Type B pancreatic cell (in vitro differentiated cells): ENCODE data around the gene DAB1. TPM values are rescaled to one million over a fixed set of nuclear protein-coding genes. Genes with fewer than 3 reads are reported as not detected.

ENCODE experiments used
- DNase-seq: peaks from one replicate; pipeline ENCODE4 v3.0.0; 2021; ENCODE audit warnings: mixed read lengths; ENCODE audit not compliant: unreplicated experiment; ENCODE audit errors: extremely low spot score
- H3K27ac Mint-ChIP-seq: 2 replicates; pipeline ENCODE4 v1.8.0; 2021; ENCODE audit warnings: mild to moderate bottlenecking, mixed read lengths
- H3K27me3 Mint-ChIP-seq: 2 replicates; pipeline ENCODE4 v1.8.0; 2021; ENCODE audit warnings: mixed read lengths
- H3K36me3 Mint-ChIP-seq: 2 replicates; pipeline ENCODE4 v1.8.0; 2021; ENCODE audit warnings: mixed read lengths
- H3K4me1 Mint-ChIP-seq: one replicate; pipeline ENCODE4 v1.8.0; 2021; ENCODE audit warnings: mixed read lengths; ENCODE audit not compliant: unreplicated experiment
- H3K4me3 Mint-ChIP-seq: 2 replicates; pipeline ENCODE4 v1.8.0; 2021; ENCODE audit warnings: mild to moderate bottlenecking, mixed read lengths
- H3K9me3 Mint-ChIP-seq: 2 replicates; pipeline ENCODE4 v1.8.0; 2021; ENCODE audit warnings: mixed read lengths
- CTCF ChIP-seq: fragments of 200-600 bp; sonication (generic); conservative IDR thresholded peaks from 2 replicates; pipeline ENCODE4 v1.5.0; 2021; ENCODE audit warnings: antibody characterized with exemption, mild to moderate bottlenecking
- total RNA-seq: library from RNA; stranded (reverse); gene quantifications from 2 replicates; pipeline ENCODE4 v1.2.1, GENCODE V29; 2021; ENCODE audit warnings: low replicate concordance

The DAB1 gene
- total RNA-seq, 1 donor from 2014 or later = 7.3 TPM

- Mint-ChIP-seq H3K27me3 (peaks cover 8% of the 10 kb centered on the region), H3K27ac (no peak overlapping the region), H3K4me3 (no peak overlapping the region), H3K4me1 (peaks cover 24% of the 10 kb centered on the region), H3K36me3 (no peaks in the 10 kb centered on the region), H3K9me3 (peaks cover 5% of the 10 kb centered on the region)
- TF ChIP-seq CTCF = no peak
- DNase-seq = no peak
Observed at GRCh38 chr1:57162607-57163261, 261.1 kb downstream of the DAB1 start.

GRCh38 chr1:57160594-57160993 is 263.3 kb downstream of the DAB1 start:
- peaks cover 24% of the 10 kb centered on the region for H3K4me1 Mint-ChIP-seq

GRCh38 chr1:57158604-57158998 is 265.3 kb downstream of the DAB1 start:
- H3K4me1 Mint-ChIP-seq = peaks cover 20% of the 10 kb centered on the region
- TF ChIP-seq CTCF = no peak
- H3K4me3 Mint-ChIP-seq = no peak overlapping the region
- no peak overlapping the region for H3K27ac Mint-ChIP-seq
- H3K36me3 Mint-ChIP-seq = no peaks in the 10 kb centered on the region
- DNase-seq = no peak
- peaks cover 4% of the 10 kb centered on the region for H3K9me3 Mint-ChIP-seq
- H3K27me3 Mint-ChIP-seq = peaks cover 8% of the 10 kb centered on the region

More at GRCh38 chr1:57160594-57160993, 263.3 kb downstream of the DAB1 start:
- peaks cover 8% of the 10 kb centered on the region for H3K27me3 Mint-ChIP-seq
- H3K36me3 Mint-ChIP-seq = no peaks in the 10 kb centered on the region
- TF ChIP-seq CTCF = no peak
- no peak for DNase-seq
- no peak overlapping the region for H3K4me3 Mint-ChIP-seq
- no peaks in the 10 kb centered on the region for H3K9me3 Mint-ChIP-seq
- H3K27ac Mint-ChIP-seq = no peak overlapping the region

GRCh38 chr1:57157818-57158603 is 265.8 kb downstream of the DAB1 start:
- Mint-ChIP-seq H3K4me1 (peaks cover 15% of the 10 kb centered on the region), H3K9me3 (peaks cover 4% of the 10 kb centered on the region), H3K27me3 (peaks cover 4% of the 10 kb centered on the region), H3K4me3 (no peak overlapping the region), H3K36me3 (no peaks in the 10 kb centered on the region), H3K27ac (no peak overlapping the region)
- DNase-seq = no peak
- TF ChIP-seq CTCF = no peak

GRCh38 chr1:57156907-57157306 is 267.0 kb downstream of the DAB1 start:
- no peak overlapping the region for H3K27ac Mint-ChIP-seq
- peaks cover 4% of the 10 kb centered on the region for H3K9me3 Mint-ChIP-seq
- H3K27me3 Mint-ChIP-seq = no peaks in the 10 kb centered on the region
- TF ChIP-seq CTCF = no peak
- peaks cover 13% of the 10 kb centered on the region for H3K4me1 Mint-ChIP-seq
- no peak for DNase-seq
- no peaks in the 10 kb centered on the region for H3K36me3 Mint-ChIP-seq
- no peak overlapping the region for H3K4me3 Mint-ChIP-seq
